GM21515 (cell line): ENCODE results near the gene SEMA6B.

Experiments used
- ATAC-seq: cut with Tn5 transposase; IDR thresholded peaks from one replicate; pipeline ENCODE4 v1.9.1; 2021; ENCODE audit not compliant: unreplicated experiment

The SEMA6B gene

GRCh38 chr19:4494691-4495064 is 64.8 kb downstream of the SEMA6B start:
- ATAC-seq = no peak

GRCh38 chr19:4493929-4494690 is 65.4 kb downstream of the SEMA6B start:
- no peak for ATAC-seq

DNA sequence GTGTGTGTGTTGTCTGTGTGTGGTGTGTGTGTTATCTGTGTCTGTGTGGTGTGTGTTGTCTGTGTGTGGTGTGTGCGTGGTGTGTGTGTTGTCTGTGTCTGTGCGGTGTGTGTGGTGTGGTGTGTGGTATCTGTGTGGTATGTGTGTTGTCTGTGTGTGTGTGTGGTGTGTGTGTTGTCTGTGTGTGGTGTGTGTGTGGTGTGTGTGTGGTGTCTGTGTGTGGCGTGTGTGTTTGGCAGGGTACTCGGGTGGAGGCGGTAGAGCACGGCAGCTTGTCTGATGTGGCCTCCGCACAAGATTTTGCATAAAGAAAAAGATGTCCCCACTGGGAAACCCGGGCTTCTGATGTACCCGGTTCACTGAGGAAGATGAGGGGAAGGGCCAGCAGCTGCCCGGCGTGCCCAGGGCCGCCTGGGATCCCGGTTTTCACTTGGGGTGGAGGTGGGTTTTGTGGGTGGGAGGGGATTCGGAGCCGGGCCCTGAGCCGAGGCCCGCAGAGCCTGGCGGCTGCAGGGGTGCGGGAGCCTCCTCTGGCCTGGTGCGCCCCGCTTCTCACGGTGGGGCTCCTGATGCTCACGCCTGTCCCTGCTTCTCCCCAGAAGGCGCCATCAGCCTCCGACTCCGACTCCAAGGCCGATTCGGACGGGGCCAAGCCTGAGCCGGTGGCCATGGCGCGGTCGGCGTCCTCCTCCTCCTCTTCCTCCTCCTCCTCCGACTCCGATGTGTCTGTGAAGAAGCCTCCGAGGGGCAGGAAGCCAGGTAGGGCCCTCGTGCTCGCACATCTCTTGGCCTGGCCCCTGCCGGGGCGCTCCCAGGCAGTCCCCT is 66.2 kb downstream of the SEMA6B start:
- ATAC-seq = no peak
